Cerebellar nuclear complex (tissue), 1 donor: ENCODE measurements around the gene STX19.
"Not testable (repeated sequence)": the region's sequence is repeated elsewhere in the genome, so short reads cannot be mapped to it uniquely, and the experiment has no call there.

Experiments
- DNase-seq, 2 experiments: peaks; one replicate each; lab custom pipeline; 2025; lab: John Stamatoyannopoulos, UW

The STX19 gene, protein sequence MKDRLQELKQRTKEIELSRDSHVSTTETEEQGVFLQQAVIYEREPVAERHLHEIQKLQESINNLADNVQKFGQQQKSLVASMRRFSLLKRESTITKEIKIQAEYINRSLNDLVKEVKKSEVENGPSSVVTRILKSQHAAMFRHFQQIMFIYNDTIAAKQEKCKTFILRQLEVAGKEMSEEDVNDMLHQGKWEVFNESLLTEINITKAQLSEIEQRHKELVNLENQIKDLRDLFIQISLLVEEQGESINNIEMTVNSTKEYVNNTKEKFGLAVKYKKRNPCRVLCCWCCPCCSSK

GRCh38 chr3:94028093-94028837 is at the start of gene STX19:
TSS of gene STX19 (minus strand) at chr3:94028597. CDS start at chr3:94015269, 13,328 bp downstream.
- no peak for DNase-seq

DNA sequence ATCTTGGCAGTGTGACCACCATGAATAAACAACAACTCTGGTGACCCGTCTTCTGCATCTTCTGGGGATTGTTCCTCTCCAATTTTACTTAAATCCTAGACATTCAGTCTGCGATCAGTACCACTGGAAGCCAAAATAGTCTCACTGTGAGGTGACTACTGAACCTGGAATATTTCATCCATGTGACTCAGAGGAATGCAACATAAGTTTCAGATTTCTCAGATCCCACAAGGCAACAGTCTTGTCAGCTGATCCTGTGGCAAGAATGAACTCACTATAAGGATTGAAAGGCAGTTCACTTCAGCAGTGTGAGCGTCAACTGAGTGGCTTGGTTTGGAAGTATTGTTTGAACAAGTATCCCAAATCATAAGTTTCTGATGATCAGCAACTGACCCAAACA is 47.7 kb upstream of the STX19 start:
- no peak for DNase-seq

DNA sequence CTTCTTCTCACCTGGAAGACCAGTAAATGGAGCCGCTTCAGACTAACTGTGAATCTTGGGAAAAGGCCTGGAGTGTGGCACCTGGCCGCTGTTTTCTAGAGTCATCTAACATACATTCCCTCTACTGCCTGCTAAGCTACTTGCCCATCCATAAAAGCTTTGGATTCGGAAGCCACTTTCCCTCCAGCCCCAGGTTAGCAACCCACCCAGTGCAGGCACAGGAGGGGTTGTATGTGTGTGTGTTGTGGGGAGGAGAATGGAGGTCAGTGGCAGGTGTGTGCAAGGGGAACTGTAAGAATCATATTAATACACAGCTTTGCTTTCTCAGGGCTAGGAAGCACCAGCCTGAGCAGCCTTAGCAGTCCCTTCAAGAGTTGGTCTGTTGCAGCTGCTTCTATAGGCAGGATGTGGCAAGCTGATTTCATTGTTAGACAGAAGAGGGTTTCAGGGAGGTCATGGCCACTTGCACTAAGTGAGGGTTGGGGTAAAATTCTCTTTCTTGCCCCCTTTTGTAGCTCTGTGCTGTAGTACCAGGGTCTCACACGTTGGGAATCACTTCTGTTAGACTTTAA is 43.4 kb upstream of the STX19 start:
- DNase-seq: no peak

DNA sequence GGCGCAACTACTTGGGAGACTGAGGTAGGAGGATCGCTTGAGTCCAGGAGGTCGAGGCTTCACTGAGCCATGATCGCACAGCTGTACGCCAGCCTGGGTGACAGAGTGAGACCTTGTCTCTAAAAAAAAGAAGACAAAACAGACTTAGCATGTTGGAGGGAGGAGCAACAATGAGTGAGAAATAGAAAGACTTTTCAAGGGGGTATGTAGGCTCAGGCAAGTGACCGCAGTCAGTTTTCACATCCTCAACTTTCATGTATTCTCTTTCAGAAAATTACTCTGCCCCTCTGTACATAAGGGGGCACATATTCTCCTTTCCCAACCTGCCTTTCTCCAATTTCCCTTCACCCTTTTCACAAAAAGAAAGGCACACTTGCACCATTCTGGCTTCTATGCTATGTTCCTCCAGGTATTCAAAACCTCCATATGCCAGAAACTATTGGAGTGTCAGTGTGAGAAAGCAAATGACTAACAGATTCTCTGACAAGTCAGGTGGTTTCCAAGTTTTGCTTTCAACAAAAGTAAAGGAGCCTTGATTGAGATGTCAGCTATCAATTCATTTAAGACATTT is 42.0 kb upstream of the STX19 start:
- DNase-seq: no peak

GRCh38 chr3:94069194-94069813 is 40.9 kb upstream of the STX19 start:
- no peak for DNase-seq

DNA sequence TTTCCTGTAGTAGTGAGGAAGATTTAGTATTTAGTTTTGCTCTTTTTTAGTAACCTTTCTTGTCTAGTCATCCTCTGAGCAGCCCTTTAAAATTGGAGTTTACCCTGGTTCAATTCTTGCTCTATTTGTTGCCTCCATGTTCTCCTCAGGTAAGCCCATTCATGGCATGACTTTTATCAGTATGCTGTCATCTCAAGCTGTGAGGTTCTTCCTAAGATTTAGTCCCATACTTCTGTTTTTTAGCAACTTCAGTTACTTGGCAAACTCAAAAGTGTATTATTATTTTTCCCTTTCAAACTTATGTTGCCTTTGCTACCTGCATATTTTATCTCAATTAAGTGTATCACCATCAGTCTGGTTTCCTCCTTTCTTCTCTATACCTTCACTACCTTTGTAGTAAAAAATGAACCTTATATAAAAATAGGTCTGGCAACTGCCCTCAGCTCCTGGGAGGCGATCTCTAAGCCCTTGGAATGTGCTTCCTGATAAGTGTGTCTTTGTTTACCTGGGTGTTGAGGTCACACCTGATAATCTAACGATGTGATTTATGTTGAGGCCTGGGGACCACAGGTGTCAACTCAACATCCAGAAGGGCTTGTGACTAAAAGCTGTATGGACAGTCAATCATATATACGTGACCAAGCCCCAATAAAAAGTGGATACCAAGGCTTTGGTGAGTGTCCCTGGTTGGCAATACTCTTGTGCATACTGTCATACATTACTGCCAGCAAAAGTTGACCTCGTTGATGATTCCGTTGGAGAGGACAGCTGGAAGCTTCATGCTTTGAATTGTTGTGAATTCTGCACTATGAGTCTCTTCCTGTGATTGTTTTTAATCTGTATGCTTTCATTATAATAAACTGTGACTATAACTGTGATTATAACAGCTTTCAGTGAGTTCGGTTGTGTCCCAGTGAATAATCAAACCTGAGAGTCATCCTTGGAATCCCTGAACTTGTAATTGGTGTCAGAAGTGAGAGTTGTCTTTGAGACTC is 38.4 kb upstream of the STX19 start:
- DNase-seq: no peak

DNA sequence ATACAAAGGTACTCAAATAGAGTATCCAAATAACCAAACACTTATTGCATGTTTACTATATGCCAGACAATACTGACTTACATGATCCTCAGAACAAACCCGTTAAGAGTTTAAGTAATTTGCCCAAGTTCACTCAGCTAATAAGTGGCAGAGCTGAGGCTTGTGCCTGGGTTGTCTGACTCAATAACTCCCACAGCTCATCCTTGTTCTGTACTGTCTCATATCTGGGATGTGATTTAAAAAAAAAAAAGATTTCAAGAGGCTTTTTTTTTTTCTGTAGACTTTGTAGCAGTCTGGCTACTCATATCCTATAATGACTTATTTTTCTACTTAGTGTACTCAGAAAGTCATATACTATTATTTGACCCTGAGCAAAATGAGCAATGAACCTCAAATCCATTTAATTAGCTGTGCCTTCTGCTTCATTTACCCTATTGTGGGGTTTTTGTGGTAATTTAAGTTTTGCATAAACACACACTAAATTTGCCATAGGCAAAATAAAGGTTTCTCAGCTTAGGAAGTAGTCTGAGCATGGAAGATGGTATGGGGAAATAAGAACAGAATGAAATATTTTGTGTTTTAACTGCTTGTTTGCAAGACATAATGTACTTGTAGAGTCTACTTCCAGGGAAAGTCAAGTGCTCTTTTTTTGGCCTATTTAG is 37.6 kb upstream of the STX19 start:
- DNase-seq: no peak

GRCh38 chr3:94065122-94065521 is 36.7 kb upstream of the STX19 start:
- no peak for DNase-seq

GRCh38 chr3:94064243-94064860 is 36.0 kb upstream of the STX19 start:
- DNase-seq: no peak

DNA sequence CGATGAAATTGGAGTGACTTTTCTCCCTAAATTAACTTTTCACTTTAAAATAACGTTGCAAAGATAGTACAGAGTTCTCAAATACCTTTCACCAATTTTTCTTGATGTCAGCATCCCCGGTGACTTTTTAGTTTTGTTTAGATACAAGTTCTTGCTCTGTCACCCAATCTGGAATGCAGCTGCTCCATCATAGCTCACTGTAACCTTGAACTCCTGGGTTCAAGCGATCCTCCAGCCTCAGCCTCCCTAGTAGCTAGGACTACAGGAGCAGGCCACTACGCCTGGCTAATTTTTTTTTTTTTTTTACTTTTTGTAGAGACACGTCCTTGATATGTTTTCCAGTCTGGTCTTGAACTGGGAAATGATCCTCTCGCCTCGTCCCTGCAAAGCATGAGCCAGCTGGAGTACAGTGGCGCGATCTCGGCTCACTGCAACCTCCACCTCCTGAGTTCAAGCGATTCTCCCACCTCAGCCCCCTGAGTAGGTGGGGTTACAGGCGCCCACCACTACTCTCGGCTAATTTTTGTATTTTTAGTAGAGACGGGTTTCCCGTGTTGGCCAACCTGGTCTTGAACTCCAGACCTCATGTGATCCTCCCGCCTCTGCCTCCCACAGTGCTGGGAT is 35.2 kb upstream of the STX19 start:
- no peak for DNase-seq

GRCh38 chr3:94062513-94063404 is 34.4 kb upstream of the STX19 start, which contains the start of the genes DHFR2 and NSUN3:
TSS of gene DHFR2 (minus strand) at chr3:94062916. CDS start at chr3:94061511, 1,405 bp downstream.
TSS of gene NSUN3 (plus strand) at chr3:94063061. CDS start at chr3:94063127, 66 bp downstream.
- peak in 1 of 2 experiments; percentile 55 for DNase-seq

GRCh38 chr3:94061297-94061696 is 32.9 kb upstream of the STX19 start:
- no peak for DNase-seq

DNA sequence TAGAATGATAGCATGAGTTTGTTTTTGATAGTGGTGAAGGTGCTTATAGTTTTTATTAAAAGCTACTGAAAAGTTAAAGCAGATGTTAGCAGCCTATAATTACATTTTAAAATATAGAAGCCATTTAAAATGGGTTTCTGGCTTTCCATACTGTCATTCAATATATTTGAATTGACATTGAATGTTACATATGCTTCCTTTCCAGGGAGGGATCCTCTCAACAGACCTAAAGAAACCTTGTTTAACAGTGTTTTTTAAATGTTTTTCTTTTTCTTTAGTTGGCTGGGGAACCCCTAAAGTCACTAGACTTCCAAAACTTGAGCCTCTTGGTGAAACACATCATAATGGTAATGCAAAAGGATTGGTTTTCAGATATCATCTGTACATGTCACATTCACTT is 22.1 kb upstream of the STX19 start:
- DNase-seq: no peak

GRCh38 chr3:94049267-94049666 is 20.9 kb upstream of the STX19 start:
- no peak for DNase-seq

GRCh38 chr3:94046533-94046932 is 18.1 kb upstream of the STX19 start:
- DNase-seq: no peak

DNA sequence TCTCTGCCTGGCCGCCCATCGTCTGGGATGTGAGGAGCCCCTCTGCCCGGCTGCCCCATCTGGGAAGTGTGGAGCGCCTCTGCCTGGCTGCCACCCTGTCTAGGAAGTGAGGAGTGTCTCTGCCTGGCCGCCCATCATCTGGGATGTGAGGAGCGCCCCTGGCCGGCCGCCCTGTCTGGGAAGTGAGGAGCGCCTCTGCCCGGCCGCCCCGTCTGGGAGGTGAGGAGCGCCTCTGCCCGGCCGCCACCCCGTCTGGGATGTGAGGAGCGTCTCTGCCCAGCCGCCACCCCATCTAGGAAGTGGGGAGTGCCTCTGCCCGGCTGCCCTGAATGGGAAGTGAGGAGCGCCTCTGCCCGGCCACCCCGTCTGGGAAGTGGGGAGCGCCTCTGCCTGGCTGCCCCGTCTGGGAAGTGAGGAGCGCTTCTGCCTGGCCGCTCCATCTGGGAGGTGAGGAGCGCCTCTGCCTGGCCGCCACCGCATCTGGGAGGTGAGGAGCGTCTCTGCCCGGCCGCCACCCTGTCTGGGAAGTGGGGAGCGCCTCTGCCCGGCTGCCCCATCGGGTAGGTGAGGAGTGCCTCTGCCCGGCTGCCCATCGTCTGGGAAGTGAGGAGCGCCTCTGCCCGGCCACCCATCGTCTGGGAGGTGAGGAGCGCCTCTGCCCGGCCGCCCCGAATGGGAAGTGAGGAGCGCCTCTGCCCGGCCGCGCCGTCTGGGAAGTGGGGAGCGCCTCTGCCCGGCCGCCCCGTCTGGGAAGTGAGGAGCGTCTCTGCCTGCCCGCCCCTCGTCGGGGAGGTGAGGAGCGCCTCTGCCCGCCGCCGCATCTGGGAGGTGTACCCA is 15.9 kb upstream of the STX19 start:
- DNase-seq: not testable (repeated sequence)

- DNase-seq: no peak
These were observed 14.9 kb upstream of the STX19 start for GRCh38 chr3:94043285-94043684.
